ENCODE results near the gene TUG1.

The TUG1 gene

DNA sequence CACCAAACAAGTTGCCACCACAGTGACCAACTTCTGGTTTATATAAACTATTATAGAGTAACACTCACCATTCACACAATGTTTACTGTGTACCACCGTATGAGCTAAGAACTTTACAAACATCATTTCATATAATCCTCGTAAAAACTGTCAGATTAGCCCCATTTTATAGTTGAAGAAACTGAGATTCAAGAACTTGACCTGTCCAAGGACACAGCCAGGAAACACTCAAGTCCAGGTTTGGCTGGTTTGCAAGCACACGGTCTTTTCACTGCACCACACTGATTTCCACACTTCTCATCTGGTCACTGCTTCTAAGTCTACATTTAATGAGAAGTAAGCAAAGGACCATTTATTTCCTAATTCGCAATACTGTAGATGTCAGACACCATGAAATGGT is 4.2 kb upstream of the TUG1 start:
- Histone ChIP-seq H3K4me3 (ENCODE audit: low read depth, low read length) (no peak overlapping the region), H3K36me3 (replicated peaks) (no peaks in the 10 kb centered on the region), H3K27me3 (replicated peaks) (no peaks in the 10 kb centered on the region), H3K27ac (no peak overlapping the region)
- DNase-seq, result no peak
- TF ChIP-seq, protein P1, sequence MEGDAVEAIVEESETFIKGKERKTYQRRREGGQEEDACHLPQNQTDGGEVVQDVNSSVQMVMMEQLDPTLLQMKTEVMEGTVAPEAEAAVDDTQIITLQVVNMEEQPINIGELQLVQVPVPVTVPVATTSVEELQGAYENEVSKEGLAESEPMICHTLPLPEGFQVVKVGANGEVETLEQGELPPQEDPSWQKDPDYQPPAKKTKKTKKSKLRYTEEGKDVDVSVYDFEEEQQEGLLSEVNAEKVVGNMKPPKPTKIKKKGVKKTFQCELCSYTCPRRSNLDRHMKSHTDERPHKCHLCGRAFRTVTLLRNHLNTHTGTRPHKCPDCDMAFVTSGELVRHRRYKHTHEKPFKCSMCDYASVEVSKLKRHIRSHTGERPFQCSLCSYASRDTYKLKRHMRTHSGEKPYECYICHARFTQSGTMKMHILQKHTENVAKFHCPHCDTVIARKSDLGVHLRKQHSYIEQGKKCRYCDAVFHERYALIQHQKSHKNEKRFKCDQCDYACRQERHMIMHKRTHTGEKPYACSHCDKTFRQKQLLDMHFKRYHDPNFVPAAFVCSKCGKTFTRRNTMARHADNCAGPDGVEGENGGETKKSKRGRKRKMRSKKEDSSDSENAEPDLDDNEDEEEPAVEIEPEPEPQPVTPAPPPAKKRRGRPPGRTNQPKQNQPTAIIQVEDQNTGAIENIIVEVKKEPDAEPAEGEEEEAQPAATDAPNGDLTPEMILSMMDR (IDR thresholded peaks at IDR 0.05; ENCODE audit: low read depth, low read length, missing control alignments), result no peak
- in situ Hi-C loops (cut with HindIII; ENCODE audit: low pct_ligation_motif_present, low sequenced_read_pairs), result no loop called here

DNA sequence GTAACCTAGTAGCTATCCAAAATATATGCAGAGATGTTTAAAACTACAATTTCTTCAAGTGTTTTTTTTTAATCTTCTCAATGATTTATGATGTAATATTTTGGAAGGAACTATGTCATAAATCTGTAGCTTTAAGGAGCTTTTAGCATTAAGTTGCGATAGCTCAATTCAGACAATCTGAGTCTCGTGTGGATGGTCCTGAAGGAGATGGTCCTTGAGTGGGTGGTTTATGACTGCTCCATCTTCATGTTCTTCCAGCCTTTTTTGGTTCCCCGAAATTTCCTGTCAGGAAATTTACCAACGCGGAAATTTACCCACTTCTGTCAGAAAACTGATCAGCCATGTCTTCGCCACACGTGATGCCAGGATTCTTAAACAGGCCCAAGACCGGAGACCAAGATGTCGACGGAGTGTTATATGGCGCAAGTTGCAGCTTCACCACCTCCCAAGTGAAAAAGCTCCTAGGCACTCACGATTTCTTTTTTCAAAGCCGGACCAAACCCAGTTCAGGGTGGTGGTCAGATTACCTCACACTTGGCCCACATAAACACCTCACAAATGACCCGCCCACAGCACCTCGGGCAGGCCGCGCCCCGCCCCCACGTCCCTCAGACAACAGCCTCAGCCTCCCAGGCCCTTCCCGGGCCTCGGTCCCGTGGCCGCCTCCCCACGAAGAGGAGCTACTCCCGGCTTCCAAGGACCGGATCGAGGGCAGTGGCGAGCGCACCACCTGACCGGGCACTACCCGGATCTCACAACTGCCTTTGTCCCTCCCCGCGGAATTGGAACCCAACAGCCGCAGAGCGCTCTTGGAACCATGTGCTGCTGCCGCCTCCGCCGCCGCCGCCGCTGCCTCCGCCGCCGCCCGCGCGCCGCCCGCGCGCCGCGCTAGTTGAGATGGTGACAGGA is 796 bp upstream of the TUG1 start, which contains the start of gene MORC2:
Gene MORC2 (minus strand): TSS at position 760 of the 909 bp plus-strand sequence. CDS start 885 bp downstream, outside the sequence.
- peak within 1 kb of the TSS; percentile 73 for H3K4me3 ChIP-seq (ENCODE audit: low read depth, low read length)
- TF ChIP-seq, protein P1 (IDR thresholded peaks at IDR 0.05; ENCODE audit: low read depth, low read length, missing control alignments), result no peak
- in situ Hi-C loops (cut with HindIII; ENCODE audit: low pct_ligation_motif_present, low sequenced_read_pairs), result no loop called here
- no peaks in the 10 kb centered on the region for H3K27me3 ChIP-seq (replicated peaks)
- peaks cover 9% of the 10 kb centered on the region for H3K36me3 ChIP-seq (replicated peaks)
- H3K27ac ChIP-seq, result peak within 1 kb of the TSS; percentile 93
- DNase-seq, result no peak

DNA sequence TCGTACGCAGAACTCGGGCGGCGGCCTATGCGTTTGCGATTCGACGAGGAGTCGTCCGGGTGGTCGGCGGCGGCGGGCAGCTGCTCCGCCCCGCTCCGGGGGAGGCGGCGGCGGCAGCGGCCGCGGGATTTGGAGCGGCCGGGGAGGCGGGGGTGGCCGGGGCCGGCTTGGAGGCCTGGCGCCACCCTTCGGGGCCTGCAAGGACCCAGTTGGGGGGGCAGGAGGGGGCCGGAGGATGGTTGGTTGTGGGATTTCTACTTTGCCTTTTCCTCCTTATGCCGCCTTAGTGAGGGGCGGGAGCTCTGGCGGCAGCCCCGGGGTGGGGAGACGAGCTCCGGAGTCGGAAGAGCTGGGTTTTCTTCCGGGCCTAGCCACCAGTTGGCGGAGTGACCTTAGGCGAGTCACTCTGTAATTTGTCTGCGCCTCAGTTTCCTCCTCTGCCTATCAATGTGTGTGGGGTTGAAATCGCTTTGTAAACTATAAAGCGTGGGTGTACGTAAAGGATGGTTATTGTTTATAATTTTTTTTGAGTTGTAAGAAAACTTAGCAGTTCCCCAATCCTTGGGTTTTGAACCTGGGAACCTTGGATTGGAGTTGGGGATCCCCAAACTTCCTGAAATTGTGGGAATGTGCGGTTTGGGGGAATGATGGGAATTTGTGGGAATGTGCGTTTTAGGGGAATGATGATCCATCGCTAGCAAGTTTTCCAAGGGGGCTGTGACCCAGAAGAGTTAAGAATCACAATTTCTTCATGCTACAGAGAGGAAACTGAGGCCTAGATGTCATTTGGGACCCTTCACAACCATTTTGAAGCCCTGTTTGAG is 679 bp downstream of the TUG1 start:
- DNase-seq, result peak; percentile 7
- no peaks in the 10 kb centered on the region for H3K27me3 ChIP-seq (replicated peaks)
- in situ Hi-C loops (cut with HindIII; ENCODE audit: low pct_ligation_motif_present, low sequenced_read_pairs), result no loop called here
- TF ChIP-seq, protein P1 (IDR thresholded peaks at IDR 0.05; ENCODE audit: low read depth, low read length, missing control alignments), result peak; percentile 22
- H3K4me3 ChIP-seq (ENCODE audit: low read depth, low read length), result peak overlapping the region; percentile 73
- H3K27ac ChIP-seq, result peak overlapping the region; percentile 93
- peaks cover 19% of the 10 kb centered on the region for H3K36me3 ChIP-seq (replicated peaks)

DNA sequence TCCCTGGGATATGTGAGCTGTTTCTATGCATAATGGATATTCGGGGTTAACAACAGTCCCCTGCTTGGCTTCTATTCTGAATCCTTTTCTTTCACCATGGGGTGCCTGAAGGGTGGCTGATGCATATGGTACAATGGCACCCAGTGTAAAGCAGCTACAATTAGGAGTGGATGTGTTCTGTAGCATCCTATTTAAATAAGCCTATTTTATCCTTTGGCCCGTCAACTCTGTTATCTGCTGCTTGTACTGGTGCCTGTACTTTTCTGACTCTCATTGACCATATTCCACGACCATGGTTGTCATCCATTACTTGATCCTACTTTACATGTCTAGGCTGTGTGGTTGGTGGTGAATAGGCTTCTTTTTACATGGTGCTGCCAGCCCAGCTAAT is 1.3 kb downstream of the TUG1 start:
- Histone ChIP-seq H3K4me3 (ENCODE audit: low read depth, low read length) (peak overlapping the region; percentile 73), H3K27me3 (replicated peaks) (no peaks in the 10 kb centered on the region), H3K36me3 (replicated peaks) (peaks cover 26% of the 10 kb centered on the region), H3K27ac (no peak overlapping the region)
- in situ Hi-C loops (cut with HindIII; ENCODE audit: low pct_ligation_motif_present, low sequenced_read_pairs), result no loop called here
- TF ChIP-seq, protein P1 (IDR thresholded peaks at IDR 0.05; ENCODE audit: low read depth, low read length, missing control alignments), result no peak
- DNase-seq, result no peak

DNA sequence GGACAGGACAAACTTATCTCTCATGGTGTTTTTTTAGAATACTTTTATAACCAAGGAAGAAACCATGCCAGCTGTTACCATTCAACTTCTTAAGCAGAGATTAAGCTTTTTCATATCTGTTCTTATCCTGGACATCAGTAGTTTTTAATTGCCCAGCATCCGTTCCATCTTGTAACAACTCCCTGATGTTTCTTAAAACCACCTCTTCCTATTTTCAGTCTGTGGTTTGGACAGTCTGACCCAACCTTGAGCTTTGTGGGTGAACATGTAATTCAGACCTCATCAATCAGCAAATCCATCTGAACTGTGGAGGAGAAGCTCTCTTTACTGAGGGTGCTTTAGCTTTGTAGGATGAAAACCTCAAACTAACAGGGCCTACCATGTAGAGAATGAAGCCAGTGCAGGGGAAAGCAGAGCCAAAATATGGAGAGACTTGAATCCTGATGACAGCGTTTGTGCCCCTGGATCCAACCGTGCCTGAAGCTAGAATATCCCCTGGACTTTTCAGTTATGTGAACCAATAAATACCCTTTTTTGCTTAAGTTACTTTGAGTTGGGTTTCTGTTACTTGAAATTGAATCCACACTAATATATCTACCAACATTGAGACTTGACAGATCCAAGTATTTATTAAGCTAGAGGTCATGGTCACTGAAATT is 9.4 kb downstream of the TUG1 start:
- peaks cover 18% of the 10 kb centered on the region for H3K36me3 ChIP-seq (replicated peaks)
- H3K4me3 ChIP-seq (ENCODE audit: low read depth, low read length), result no peak overlapping the region
- in situ Hi-C loops (cut with HindIII; ENCODE audit: low pct_ligation_motif_present, low sequenced_read_pairs), result no loop called here
- TF ChIP-seq, protein P1 (IDR thresholded peaks at IDR 0.05; ENCODE audit: low read depth, low read length, missing control alignments), result no peak
- H3K27me3 ChIP-seq (replicated peaks), result no peaks in the 10 kb centered on the region
- no peak overlapping the region for H3K27ac ChIP-seq
- DNase-seq, result no peak
